Epithelial cell of proximal tubule (primary cell): Measurements from ENCODE around the gene STXBP5. TPM values are rescaled to one million over a fixed set of nuclear protein-coding genes. Genes with fewer than 3 reads are reported as not detected.

Source experiments
- DNase-seq: peaks from one replicate; pipeline ENCODE4 v3.0.0-alpha.2; 2011; ENCODE audit warnings: low read depth
- H3K4me3 ChIP-seq: 2 replicates; pipeline ENCODE4 v1.5.1; 2011; ENCODE audit warnings: low read depth, mild to moderate bottlenecking, low read length
- CTCF ChIP-seq: conservative IDR thresholded peaks from 2 replicates; pipeline ENCODE4 v1.5.1; 2012; ENCODE audit warnings: low read depth, mild to moderate bottlenecking, low read length
- total RNA-seq: library from RNA; depleted of rRNA; stranded (reverse); fragments of >200 nt; gene quantifications from 2 replicates; pipeline ENCODE4 v1.2.3, GENCODE V29; 2015

The STXBP5 gene
- total RNA-seq, 1 donor from 2014 or later = 16.3 TPM

- TF ChIP-seq CTCF = no peak
- no peak overlapping the region for H3K4me3 ChIP-seq
- DNase-seq = no peak
Measured at GRCh38 chr6:147434516-147434915, 230.3 kb downstream of the STXBP5 start.

- no peak for TF ChIP-seq CTCF
- no peak for DNase-seq
- no peak overlapping the region for H3K4me3 ChIP-seq
Measured at GRCh38 chr6:147437615-147438014, 233.4 kb downstream of the STXBP5 start.

DNA sequence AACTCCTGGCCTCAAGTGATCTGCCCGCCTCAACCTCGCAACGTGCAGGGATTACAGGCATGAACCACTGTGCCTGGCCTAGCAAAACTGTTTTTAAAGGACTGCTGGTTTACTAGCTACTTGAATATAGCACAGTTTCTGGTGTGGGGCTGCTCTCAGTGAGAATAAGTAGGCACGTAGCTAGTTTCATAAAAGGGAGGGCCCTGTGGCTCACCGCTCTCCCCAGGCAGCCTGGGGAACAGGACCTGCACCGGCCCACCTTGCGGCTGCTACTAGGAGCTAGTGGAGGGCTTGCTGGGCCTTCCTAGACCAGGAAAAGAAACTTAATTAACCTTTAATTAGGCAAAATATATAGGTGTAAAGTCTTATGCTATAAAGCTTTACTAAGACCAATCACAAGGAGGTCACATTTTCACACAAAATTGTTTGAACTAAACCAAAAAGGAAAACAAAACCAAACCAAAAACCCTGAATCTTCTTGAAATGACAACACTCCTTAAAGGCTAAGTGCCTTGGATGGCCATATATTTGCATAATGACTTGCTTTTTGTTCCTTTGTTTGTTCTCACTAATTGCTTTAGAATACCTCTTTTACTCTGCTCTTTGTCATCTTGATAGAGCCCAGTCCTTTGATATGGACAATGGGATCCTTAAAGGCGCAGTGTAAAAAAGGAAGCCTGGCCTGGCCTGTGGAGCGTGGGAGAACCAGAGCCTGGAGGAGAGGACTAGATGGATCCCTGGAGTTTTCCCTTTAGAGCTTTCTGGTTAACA lies 234.7 kb downstream of the STXBP5 start:
- DNase-seq = no peak
- no peak for TF ChIP-seq CTCF
- H3K4me3 ChIP-seq = no peak overlapping the region
